Measurements from ENCODE around the gene MTA3.

Gene MTA3

DNA sequence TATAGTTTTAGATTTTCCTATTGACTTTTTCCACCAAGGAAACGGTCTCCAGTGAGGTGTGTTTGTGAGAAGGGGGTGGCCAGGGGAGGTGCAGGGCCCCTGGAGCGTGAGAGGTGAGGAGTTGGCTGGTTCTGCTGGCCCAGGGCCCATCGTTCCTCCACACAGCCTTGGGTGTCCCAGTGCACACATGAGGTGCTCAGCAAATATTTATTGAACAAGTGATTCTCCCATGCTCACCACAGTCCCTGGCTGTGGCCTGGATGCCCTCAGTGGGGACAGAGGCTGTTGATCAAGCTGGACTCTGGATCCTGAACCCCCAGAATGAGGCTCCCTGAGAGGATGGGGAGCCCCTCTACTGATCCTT lies 219.0 kb downstream of the MTA3 start:
- DNase-seq (ENCODE audit: low read depth), result no peak

DNA sequence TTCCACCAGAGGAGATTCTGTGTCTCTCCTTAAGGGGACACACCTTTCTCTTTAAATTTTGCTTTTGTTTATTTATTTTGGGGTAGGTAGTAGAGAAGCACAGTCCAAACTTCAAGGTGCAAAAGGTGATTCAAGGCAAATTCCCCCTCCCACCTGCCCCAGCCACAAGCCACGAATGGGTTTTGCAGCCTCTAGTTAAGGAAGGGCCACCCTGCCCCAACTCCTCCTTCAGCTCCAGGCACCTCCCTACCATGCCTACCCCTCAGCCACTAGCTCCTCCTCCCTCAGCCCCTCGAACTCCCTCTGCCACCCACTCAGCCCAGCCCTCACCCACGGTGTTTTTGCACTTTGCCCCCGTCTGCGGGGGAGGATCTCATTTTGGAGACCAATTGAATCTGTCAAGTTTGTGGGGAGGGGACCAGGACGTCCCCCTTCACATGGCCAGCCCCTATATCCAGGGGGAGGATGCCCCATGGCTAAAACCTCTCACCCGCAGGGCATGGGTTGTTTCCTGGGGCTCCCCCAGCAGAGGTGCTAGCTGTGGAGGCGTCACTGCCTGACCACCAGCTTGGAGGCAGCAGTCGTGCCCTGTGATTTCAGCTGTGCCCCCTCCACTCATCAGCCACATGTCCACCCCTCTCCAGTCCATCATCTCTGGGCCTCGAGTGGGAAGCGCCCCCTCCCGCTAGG lies 219.5 kb downstream of the MTA3 start:
- DNase-seq (ENCODE audit: low read depth), result no peak

DNA sequence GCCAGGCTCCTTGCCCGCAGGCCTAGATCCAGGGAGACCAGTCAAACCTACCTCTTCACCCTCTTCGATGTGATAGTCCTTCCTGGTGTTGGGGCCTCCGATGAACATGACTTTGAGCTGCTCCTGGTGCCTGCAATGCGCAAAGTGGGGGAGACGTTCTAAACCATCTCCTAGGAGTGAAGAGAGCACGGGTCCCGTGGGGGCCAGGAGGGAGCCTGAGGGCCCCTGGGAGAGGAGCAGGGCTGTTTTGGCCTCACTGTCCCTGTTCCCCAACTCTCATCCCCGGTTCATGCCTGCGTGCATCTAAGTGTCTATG lies 220.0 kb downstream of the MTA3 start:
- DNase-seq (ENCODE audit: low read depth), result no peak

DNA sequence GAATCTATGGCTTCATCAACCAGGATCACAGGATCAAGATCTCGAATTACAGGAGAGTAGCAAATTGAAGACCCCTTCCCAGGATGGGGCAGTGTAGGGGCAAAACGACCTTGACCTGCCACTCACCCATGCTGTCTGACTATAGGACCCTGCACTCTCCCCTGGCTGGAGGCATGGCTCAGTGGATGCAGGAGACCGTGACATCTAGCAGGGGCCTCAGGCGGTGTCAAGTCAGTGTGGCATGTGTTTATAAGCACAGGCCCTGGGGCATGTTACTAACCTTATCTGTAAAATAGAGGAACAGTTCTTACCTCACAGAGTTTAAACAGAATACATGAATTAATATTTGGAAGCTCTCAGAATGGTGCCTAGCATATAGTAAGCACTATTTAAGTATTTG lies 220.4 kb downstream of the MTA3 start:
- no peak for DNase-seq (ENCODE audit: low read depth)

DNA sequence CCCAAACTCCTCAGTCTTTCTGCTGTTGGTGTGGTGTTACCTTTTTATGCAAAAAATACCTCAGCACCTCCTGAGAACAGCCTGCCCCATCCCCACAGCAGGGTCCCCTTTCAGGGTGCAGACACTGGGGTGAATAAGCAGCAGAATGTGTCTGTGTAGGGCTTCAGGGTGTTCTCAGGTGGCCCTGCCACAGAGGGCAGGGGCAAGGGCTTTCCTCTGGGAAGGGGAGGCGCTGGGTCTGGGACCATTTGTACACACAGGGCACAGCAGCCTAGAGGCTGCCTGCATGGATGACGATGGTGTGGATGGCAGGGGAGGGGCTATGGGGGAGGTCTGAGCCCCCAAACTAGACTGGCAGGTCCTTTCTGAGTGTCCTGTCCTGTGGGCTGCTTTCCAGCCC lies 221.3 kb downstream of the MTA3 start:
- no peak for DNase-seq (ENCODE audit: low read depth)

DNA sequence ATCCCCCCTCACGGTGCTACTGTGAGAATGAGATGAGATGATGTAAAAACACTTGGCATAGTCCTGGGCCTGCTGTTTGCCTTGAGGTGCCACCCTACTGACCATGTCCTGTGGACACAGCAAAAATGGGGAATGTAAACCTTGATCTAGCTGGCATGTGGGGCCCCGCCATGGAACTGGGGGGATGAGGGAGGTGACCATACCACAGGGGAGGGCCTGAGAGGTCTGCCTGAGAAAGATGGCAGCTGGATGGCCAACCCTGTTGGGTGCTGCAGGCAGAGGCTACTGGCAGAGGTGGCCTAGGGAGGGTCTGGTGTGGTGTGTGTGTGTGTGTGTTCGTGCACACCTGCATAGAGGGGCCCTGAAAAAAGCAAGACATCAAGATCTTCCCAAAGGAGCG lies 223.2 kb downstream of the MTA3 start:
- no peak for DNase-seq (ENCODE audit: low read depth)

DNA sequence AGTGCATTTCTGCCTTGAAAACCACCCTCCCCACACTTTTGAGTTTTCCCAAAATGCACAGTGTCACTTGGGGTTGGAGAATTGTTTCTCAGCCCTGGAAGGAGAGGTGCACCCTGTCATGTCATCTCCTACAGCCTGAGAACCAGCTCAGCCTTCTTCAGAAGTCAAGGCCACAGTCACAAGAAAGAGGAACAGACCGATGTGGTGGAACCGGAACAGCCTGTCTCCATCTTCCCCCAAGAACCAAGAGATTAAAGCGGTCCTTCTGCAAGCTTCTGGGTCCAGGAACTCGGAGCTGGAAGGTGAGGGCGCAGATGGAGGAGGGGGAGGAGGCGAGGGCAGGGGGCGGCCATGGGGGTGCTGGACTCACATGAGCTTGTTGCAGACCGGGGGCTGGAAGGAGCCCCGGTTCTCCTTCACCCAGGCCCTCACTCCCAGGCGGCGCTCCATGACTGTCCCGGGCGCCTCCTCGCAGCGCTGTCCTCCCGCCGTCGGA lies 223.7 kb downstream of the MTA3 start:
- no peak for DNase-seq (ENCODE audit: low read depth)

DNA sequence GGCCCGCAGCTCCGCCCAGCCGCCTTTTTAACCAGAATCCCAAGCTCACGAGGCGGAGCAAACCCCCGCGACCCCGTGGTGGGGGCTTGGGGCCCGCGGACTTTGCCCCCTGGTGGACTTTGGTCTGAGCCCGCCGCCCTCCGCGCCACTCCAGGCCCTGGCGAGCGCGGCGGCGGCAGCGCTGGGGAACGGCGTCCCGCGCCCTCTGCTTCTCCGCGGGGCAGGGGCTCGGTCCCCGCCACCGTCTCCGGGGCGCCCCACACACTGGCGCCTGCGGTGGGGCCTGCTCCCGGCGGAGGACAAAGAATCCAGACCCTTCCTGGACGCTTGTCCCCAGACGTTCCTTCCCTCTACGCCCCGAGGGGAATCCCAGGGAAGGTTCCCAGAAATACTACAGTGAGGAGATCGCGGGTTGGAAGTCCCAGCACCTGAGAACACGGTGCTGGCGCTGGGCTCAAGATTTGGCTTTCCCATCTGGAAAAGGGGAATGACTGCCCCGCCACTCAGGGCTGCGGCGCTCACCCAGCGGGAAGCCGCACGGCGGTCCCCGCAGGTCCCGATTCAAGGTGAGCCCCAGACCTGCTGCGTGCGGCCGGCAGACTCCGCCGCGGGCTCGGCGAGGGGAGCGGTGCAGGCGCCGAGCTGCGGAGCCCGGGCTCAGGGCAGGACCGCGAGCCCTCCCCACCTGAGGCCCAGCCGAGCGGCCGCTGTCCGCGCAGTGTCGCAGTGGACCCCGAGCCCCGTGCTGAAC lies 224.3 kb downstream of the MTA3 start, which contains the start of gene HAAO:
TSS of gene HAAO (minus strand) at position 1 of the 751 bp plus-strand sequence. CDS start 47 bp downstream, outside the sequence.
- no peak for DNase-seq (ENCODE audit: low read depth)

DNA sequence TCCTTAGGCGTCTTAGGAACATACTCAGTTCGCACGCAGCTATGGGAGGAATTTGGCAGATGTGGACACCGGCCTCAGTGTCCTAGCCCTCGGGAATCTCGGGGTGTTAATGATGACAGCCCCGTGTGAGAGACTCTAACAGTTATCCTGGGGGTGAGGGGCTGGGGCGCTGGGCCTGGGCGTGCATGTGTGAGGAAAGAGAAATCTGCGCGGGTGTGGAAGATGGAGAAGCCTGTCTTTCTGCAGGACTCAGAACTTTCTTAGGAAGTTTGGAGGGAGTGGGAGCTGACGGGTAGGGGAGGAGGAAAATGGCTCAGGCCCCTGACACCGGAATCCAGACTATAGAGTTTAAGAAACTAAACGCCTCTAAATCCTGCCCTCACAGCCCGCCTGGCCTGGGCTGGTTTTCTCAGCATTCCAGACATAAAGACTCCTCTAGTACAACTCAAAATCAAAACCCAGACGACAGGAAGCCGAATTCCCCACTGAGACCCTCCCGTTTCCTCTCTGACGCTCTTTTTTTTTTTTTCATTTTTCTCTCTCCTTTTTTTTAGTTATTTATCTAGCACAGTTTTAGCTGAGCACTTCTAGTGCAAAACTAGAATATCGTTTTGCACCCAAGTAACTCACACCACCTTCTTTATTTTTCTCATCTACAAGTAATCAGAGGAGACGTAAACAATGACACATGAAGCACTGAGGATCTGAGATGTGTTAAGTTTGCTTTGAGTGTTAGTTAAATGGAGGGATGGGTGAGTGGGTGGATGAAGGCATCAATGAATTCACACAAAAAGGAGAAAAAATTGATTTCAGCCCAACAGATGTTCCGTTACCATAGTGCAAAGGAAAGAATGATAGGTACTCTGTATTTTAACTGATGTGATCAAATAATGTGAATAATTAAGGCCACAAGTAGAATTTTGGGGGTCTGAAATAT lies 225.2 kb downstream of the MTA3 start:
- DNase-seq (ENCODE audit: low read depth), result no peak

DNA sequence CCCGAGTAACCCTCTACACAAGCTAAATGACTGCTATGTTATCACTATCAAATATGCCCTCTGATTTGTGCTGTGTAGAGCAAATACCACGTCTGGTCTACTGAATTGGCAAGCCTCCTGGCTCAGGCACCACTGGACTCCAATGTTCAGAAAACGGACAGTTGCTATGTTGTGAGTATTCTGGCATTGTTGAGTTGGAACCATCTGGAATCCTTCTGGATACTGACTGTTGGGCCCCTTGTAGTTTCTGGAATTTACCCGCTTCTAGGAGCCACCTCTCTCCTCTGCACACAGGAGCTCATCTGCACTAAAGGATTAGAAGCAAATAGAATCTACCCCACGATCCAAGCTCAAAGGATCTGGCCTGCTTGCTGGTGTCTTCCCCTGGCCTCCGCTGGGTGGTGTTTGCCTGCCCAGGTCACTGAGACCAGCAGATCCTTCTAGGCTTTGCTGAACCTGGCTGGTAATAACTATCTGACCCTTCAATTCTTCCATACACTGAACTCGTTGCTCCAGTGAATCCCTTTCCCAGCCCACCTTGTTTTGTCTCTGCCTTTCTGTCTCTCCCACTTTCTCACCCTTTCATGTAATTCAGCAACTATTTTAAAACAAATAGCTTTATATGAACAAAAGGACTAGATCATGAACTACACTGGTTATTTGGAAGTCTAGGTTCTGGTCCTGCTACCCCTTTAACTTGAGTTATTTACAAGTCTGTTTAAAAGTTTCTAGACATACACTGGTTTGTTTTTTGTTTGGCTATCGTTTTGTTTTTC lies 226.0 kb downstream of the MTA3 start:
- no peak for DNase-seq (ENCODE audit: low read depth)

DNA sequence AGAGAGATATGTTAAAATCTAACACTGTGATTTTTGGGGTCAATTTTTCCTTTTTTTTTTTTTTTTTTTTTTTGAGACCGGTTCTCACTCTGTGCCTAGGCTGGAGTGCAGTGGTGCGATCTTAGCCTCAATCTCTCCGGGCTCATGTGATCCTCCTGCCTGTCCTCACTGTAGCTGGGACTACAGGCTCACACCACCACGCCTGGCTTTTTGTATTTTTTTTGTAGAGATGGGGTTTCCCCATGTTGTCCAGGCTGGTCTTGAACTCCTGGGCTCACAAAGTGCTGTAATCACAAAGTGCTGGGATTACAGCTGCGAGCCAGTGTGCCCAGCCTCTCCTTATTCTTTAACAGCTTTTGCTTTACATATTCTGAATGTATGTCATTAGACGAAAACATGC lies 226.8 kb downstream of the MTA3 start:
- no peak for DNase-seq (ENCODE audit: low read depth)

DNA sequence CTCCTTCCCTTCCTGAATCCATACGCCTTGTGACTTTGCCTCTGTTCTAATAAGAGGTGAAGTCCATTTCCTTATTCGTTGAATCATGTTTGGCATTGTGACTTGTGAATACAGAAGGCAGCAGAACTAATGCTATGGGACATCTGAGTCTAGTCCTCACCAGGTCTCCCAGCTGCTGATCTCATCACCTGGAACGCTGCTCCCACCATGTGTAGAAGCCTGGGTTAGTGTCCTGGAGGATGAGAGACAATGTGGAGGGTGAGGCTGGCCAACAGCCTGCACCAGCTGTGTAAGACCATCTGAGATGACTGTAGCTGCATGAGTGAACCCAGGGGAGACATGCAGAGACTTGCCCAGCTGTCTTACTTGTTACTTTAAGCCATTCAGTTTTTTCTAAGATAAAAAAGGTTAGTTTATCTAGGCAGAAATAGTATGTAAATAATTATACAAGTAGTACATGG lies 227.4 kb downstream of the MTA3 start:
- DNase-seq (ENCODE audit: low read depth), result no peak

DNA sequence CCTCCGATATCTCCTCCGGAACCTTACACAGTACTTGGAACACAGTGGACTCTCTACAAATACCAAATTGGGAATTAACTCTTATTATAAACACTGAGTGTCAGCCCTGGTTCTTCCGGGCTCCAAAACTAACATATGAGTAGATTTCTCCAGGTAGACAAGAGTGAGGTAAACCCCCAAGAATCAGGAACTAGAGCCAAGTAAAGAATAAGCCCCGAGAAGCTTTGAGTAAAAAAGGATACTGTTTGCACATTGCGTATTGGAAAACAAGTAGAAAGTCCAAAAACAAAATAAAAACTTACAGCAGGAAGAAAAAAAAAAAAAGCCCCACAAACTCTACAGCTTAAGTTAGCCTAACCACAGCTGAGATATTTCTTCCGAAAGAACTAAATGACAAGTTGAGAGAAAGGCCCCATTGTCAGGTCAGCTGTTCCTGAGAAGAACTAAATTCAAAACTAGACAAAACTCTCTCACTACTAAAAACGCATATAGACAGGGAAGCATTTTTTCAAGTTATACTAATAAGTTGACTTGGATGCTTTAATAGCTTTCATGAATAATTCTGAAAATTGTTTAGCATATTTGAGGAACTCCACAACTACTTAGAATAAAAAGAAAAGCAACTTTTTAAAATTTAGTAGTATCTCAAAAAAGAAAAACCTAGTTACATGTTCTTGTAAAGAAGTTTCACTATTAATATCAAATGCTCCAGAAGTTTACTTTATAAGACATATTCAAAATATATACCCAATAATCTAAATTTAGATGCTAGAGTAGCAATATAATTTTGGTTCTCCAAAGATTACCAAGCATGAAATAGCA lies 228.2 kb downstream of the MTA3 start:
- DNase-seq (ENCODE audit: low read depth), result no peak

DNA sequence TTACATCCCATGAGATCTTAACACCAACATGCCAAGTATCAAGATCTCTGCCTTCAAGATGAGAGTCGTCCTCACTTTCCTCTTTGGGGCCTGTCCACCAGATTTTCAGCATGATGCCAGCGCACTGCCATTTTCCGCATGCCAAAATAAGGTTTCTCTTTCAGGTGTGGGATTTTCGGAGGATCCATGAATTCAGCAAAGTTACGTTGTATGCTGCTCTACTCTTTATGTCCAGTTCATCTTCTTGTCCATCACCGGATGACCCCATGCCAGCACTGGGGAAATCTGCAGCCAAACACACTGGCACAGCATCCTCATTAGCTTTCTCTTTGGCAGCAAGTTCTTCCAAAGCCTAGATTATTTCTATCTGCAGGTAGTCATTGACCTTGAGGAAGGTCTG lies 228.8 kb downstream of the MTA3 start:
- no peak for DNase-seq (ENCODE audit: low read depth)

DNA sequence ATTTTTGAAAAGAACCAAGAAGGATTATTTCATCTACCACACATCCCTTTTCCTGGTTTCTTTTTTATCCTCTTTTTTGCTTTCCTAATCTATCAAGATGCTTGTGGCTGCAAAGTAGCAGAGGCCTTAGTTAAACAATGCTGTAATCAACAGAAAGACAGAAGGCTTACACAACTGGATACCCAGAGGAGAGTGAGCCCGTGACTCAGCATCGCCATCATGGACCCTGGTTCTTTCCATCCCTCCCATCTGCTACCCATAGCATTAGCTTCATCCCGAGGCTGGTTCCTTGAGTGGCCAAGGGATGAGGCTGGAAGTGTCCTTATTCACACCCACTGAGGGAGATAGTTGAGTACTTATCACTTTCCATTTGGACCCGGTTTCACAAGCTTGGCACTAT lies 231.4 kb downstream of the MTA3 start:
- no peak for DNase-seq (ENCODE audit: low read depth)

DNA sequence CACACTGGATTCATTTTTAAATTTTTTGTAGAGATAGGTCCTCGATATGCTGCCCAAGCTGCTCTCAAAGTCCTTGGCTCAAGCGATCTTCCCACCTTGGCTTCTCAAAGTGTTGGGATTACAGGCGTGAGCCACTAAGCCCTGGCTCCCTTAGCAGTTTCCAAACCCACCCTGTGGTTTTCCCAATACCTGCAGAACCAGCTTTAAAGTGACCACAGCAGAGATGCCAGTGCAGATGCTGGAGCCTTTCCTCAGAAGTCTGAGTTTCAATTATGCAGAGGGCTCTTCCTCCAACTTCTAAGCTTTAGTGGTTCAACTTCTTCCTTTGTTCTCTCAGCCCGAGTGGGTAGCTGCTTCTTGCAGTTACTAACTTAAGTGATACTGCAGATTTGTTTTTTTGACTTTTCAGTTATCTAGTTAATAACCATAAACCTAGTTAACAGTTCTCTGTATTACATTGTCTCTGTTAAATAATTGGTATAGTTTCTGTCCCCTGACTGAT lies 232.1 kb downstream of the MTA3 start:
- no peak for DNase-seq (ENCODE audit: low read depth)

DNA sequence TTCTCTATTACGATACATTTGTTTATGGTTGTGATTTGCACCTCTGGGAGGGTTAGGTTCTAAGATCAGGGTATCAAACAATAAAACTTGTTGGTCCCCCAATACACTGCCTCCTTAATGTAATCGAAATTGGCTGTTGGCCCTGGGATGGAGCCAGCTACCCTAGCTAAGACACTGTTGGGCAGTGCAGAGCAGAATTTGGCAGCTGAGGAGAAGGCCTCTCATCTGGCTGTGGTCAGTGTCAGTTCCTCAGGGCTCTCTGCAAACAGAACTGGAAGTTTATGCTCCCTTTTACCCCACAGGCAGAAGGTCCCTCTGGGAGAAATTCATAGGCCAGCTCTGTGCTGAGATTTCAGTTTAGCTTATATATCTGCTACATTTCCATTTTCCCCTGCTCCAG lies 232.5 kb downstream of the MTA3 start:
- DNase-seq (ENCODE audit: low read depth), result no peak

DNA sequence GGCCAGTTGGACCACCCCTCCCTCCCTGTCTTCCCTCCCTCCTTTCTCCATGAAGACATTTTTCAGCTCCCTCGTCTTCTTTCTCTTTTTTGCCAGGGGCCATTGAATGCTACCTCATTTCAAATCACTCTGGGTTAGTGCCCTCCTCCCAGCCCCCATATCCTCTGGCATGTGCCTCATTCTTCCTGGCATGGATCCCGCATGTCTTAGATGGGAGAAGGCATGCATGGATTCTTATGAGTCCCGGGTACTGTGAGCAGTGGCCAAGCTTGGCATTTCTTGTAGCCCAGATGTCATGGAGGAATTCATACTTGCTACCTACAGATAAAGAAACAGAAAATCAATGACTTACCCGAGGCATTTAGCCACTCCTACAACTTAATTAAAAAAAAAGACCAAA lies 232.9 kb downstream of the MTA3 start:
- DNase-seq (ENCODE audit: low read depth), result no peak

DNA sequence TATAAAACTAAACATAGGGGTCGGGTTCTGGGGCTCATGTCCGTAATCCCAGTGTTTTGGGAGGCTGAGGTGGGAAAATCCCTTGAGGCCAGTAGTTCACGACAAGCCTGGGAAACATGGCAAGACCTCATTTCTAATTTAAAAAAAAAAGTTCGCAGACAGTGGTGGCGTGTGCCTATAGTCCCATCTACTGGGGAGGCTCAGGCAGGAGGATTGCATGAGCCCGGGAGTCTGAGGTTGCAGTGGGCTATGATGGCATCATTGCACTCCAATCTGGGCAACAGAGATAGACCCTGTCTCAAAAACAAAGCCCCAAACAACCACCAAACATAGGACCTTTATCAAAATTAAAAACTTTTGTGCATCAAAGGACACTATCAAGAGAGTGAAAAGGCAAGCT lies 233.7 kb downstream of the MTA3 start:
- DNase-seq (ENCODE audit: low read depth), result no peak

DNA sequence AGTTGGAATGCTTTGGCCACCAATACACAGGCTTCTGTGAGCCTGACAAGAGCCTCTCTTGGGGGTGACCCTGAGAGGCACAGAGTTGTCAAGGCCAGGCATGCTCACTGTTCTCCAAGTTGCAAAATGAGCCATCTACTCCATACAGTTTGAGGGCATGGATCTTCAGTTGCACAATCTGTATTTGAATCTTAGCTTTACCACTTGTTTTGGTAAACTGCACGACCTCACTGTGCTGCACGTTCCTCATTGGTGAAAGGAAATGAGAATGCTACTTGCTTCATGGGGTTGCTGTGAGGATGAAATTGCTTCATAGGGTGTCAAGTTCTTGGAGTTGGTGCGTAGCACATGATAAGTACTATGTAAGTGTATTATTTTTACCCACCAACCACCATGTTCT lies 235.9 kb downstream of the MTA3 start:
- no peak for DNase-seq (ENCODE audit: low read depth)

DNA sequence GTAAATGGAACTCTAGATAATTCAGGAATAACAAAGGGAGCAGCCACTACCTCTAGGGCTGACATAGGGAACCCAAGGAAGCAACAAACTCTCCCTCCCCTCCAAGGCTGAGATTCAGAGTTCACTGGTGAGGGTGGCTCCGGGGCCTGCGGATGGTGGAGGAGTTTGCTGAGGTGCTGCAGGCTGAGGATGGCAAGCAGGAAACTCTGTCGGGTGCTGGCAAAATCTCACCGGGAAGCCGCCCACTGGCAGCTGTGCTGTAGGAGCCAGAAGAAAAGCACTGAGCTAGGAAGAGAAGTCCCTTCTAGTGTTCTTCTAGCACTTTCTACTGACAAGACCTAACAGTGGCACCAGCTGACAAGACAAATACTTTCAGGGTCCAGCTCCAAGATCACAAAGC lies 236.5 kb downstream of the MTA3 start:
- no peak for DNase-seq (ENCODE audit: low read depth)

All from stimulated activated CD8-positive, alpha-beta memory T cell treated with anti-CD3 and anti-CD28 coated beads, Interleukin-12 subunit alpha, Interleukin-12 subunit beta, amount 100 ng/mL, for 1 hour (primary cell).